Panc1 (cell line): ENCODE data around the gene RAI1. TPM values are rescaled to one million over a fixed set of nuclear protein-coding genes. Genes with fewer than 3 reads are reported as not detected.

ENCODE experiments used
- ATAC-seq: fragments of 200-7000 bp; cut with Tn5 transposase; 2 replicates; pipeline ENCODE4 v1.9.1; 2020; ENCODE audit warnings: mild to moderate bottlenecking, moderate library complexity
- BruUV-seq: library from RNA; stranded (reverse); fragments of 400-500 nt; replicated peaks from 2 replicates; lab custom pipeline; 2021; lab: Mats Ljungman, UMichigan
- CTCF ChIA-PET: fragments of 300-600 bp; sonication (Branson Sonifier 250); formaldehyde crosslinking; loops from one replicate; lab custom pipeline; 2022; ENCODE audit warnings: antibody characterized with exemption; lab: Charles Lee
- POLR2A ChIA-PET: fragments of 300-600 bp; sonication (Branson Sonifier 250); formaldehyde crosslinking; loops from one replicate; lab custom pipeline; 2022; ENCODE audit warnings: antibody characterized with exemption; lab: Charles Lee
- DNase-seq: peaks from one replicate; pipeline ENCODE4 v3.0.0-alpha.2; 2010; ENCODE audit warnings: low read depth, low spot score
- H3K27ac ChIP-seq: 2 replicates; pipeline ENCODE4 v1.5.1; 2011; ENCODE audit warnings: mild to moderate bottlenecking, low read length, inconsistent platforms
- H3K27me3 ChIP-seq: fragments of 200-500 bp; sonication (Bioruptor generic); 2 replicates; pipeline ENCODE4 v1.6.0; 2014; ENCODE audit warnings: low read length, inconsistent platforms; ENCODE audit not compliant: control insufficient read depth, insufficient read depth
- H3K36me3 ChIP-seq: fragments of 200-500 bp; sonication (Bioruptor generic); 2 replicates; pipeline ENCODE4 v1.5.1; 2014; ENCODE audit warnings: inconsistent platforms, mild to moderate bottlenecking, low read length, moderate library complexity; ENCODE audit not compliant: control insufficient read depth, insufficient read depth
- H3K4me1 ChIP-seq: 2 replicates; pipeline ENCODE4 v1.5.1; 2011; ENCODE audit warnings: inconsistent platforms, mild to moderate bottlenecking, low read length, moderate library complexity; ENCODE audit not compliant: control insufficient read depth, insufficient read depth
- H3K4me3 ChIP-seq, 2 experiments: 2 replicates each; pipeline ENCODE4 v1.5.1; 2011 to 2012; ENCODE audit warnings: low read depth in 2 of 2, low read length in 2 of 2, mild to moderate bottlenecking in 2 of 2, inconsistent platforms in 1 of 2, moderate library complexity in 1 of 2
- H3K9me3 ChIP-seq: fragments of 200-500 bp; sonication (Bioruptor generic); 2 replicates; pipeline ENCODE4 v1.5.1; 2014; ENCODE audit warnings: low read depth, mild to moderate bottlenecking, inconsistent platforms, low read length, moderate library complexity; ENCODE audit not compliant: control insufficient read depth, insufficient read depth
- POLR2AphosphoS5 ChIP-seq: IDR thresholded peaks from 2 replicates; pipeline ENCODE4 v1.6.1; 2012; ENCODE audit warnings: mild to moderate bottlenecking, low read depth, low read length, moderate library complexity
- SIN3A ChIP-seq: IDR thresholded peaks from 2 replicates; pipeline ENCODE4 v1.6.1; 2012; ENCODE audit warnings: low read depth, mild to moderate bottlenecking, low read length, moderate library complexity, borderline replicate concordance; ENCODE audit not compliant: insufficient read depth
- TCF7L2 ChIP-seq: IDR thresholded peaks from 2 replicates; pipeline ENCODE4 v1.6.1; 2011; ENCODE audit warnings: mild to moderate bottlenecking, low read depth, low read length, inconsistent platforms
- in situ Hi-C: cut with HindIII; loops from 2 replicates; pipeline ENCODE4 v1.10.0; 2016; ENCODE audit warnings: low sequenced_read_pairs, low pct_unique_long_range_greater_than_20kb
- intact Hi-C: fragments of 100-400 bp; cut with micrococcal nuclease; formaldehyde crosslinking; loops from one replicate; pipeline ENCODE4 v1.10.0; 2022; ENCODE audit not compliant: unreplicated experiment
- total RNA-seq: library from RNA; stranded (reverse); gene quantifications from one replicate; pipeline ENCODE4 v1.2.1, GENCODE V29; 2021; ENCODE audit not compliant: unreplicated experiment
- TF ChIP-seq, protein P1 (sequence below): fragments of 450-650 bp; IDR thresholded peaks from 2 replicates; pipeline ENCODE4 v1.5.1; 2017; ENCODE audit warnings: mild to moderate bottlenecking
- TF ChIP-seq, protein P2 (sequence below), 2 experiments: IDR thresholded peaks; 2 replicates each; pipeline ENCODE4 v1.6.1; 2011 to 2012; ENCODE audit warnings: low read depth in 2 of 2, control low read depth in 1 of 2, low read length in 1 of 2, mild to moderate bottlenecking in 1 of 2, moderate library complexity in 1 of 2; ENCODE audit not compliant: insufficient read depth in 1 of 2

The RAI1 gene
- total RNA-seq, 1 experiment from 2014 or later, result 51.0 TPM

DNA sequence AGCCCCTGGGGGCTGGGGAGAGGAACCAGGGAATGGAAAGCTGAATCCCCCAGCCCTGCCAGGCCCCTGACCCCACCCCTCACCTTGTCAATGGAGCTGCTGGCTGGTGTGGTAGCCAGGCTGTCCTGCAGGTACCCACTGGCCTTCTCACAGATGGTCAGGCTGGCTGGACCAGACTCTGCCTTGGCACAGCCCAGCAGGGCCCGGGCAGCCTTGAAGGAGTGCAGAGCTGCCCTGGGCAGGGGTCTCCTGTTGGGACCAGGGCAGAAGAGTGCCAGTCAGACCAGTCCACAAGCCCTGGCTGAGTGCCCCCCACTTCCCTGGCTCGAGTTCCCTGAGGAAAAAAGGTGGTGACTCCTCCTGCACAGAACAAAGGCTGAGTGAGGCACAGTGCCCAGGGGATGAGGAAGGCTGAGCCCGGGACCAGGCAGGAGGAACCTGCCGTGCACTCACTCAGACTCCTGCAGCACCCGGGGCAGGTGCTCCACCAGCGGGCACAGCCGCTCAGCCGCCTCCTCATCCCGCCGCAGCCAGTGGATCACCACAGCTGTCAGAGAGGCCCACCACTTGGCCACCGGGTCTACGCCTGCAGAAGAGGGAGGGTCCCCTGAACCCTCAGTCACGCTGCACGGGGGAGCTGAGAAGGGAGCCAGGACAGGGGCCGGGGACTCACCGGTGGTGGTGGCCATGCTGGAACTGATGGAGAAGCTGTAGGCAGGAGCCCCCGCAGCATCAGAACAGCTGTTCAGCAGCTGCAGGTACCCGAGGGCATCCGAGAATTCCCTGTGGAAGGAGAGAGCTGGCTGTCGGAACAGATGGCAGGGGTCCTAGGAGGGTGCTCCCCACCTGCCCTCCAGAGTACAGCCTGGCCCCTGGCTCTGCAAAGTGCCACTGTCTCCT is 133.2 kb downstream of the RAI1 start:
- CTCF ChIA-PET, result no interaction called here
- in situ Hi-C loops, result no loop called here
- DNase-seq, result no peak
- H3K27me3 ChIP-seq, result no peaks in the 10 kb centered on the region
- BruUV-seq, result no TSS peak
- intact Hi-C loops, result loop anchor here (5.0 kb wide), 1 partner anchor 43 kb away; no protein-coding TSS in a partner anchor
- no peak overlapping the region for H3K4me3 ChIP-seq
- TF ChIP-seq TCF7L2 (no peak), SIN3A (no peak), POLR2AphosphoS5 (no peak; the same call in 1 of the 2 replicates)
- TF ChIP-seq, protein P1, sequence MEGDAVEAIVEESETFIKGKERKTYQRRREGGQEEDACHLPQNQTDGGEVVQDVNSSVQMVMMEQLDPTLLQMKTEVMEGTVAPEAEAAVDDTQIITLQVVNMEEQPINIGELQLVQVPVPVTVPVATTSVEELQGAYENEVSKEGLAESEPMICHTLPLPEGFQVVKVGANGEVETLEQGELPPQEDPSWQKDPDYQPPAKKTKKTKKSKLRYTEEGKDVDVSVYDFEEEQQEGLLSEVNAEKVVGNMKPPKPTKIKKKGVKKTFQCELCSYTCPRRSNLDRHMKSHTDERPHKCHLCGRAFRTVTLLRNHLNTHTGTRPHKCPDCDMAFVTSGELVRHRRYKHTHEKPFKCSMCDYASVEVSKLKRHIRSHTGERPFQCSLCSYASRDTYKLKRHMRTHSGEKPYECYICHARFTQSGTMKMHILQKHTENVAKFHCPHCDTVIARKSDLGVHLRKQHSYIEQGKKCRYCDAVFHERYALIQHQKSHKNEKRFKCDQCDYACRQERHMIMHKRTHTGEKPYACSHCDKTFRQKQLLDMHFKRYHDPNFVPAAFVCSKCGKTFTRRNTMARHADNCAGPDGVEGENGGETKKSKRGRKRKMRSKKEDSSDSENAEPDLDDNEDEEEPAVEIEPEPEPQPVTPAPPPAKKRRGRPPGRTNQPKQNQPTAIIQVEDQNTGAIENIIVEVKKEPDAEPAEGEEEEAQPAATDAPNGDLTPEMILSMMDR, result no peak
- TF ChIP-seq, protein P2, sequence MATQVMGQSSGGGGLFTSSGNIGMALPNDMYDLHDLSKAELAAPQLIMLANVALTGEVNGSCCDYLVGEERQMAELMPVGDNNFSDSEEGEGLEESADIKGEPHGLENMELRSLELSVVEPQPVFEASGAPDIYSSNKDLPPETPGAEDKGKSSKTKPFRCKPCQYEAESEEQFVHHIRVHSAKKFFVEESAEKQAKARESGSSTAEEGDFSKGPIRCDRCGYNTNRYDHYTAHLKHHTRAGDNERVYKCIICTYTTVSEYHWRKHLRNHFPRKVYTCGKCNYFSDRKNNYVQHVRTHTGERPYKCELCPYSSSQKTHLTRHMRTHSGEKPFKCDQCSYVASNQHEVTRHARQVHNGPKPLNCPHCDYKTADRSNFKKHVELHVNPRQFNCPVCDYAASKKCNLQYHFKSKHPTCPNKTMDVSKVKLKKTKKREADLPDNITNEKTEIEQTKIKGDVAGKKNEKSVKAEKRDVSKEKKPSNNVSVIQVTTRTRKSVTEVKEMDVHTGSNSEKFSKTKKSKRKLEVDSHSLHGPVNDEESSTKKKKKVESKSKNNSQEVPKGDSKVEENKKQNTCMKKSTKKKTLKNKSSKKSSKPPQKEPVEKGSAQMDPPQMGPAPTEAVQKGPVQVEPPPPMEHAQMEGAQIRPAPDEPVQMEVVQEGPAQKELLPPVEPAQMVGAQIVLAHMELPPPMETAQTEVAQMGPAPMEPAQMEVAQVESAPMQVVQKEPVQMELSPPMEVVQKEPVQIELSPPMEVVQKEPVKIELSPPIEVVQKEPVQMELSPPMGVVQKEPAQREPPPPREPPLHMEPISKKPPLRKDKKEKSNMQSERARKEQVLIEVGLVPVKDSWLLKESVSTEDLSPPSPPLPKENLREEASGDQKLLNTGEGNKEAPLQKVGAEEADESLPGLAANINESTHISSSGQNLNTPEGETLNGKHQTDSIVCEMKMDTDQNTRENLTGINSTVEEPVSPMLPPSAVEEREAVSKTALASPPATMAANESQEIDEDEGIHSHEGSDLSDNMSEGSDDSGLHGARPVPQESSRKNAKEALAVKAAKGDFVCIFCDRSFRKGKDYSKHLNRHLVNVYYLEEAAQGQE (IDR thresholded peaks at IDR 0.05; ENCODE audit: insufficient read depth in 1 of 2, low read depth in 2 of 2, low read length in 1 of 2), result no peak
- no peaks in the 10 kb centered on the region; the same call in 1 of the 2 replicates for H3K36me3 ChIP-seq
- POLR2A ChIA-PET, result interaction anchor here (0.5 to 0.8 kb wide), 4 partner anchors 19 to 311 kb away, joined by 3 to 5 read pairs (median 4); no protein-coding TSS in a partner anchor
- no peak overlapping the region for H3K27ac ChIP-seq
- no peaks in the 10 kb centered on the region for H3K9me3 ChIP-seq
- peaks cover 57% of the 10 kb centered on the region for H3K4me1 ChIP-seq
- no peak for ATAC-seq

DNA sequence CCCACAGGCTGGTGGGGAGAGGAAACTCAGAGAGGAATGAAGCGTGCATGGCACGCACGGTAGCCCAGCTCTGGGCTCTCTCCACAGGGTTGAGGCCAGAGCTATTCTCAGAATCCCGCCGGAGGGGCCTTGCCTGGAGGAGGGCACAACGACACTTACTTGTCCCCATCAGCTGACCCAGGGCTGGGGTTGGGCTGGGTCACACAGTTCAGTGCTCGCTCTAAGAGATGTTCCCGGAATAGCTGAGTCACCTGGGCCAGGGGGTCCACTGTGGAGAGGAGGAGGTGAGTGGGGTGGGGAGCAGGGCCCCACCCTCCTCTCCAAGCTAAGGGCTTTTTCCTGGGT is 133.8 kb downstream of the RAI1 start:
- ChIA-PET POLR2A (interaction anchor here (0.6 to 0.8 kb wide), 3 partner anchors 21 to 311 kb away, joined by 3 to 5 read pairs (median 4); no protein-coding TSS in a partner anchor), CTCF (no interaction called here)
- Histone ChIP-seq H3K27me3 (no peaks in the 10 kb centered on the region), H3K36me3 (no peaks in the 10 kb centered on the region; the same call in 1 of the 2 replicates), H3K27ac (peak overlapping the region; percentile 12; the same call in 1 of the 2 replicates), H3K9me3 (no peaks in the 10 kb centered on the region), H3K4me3 (no peak overlapping the region), H3K4me1 (peaks cover 63% of the 10 kb centered on the region)
- TF ChIP-seq, protein P2 (IDR thresholded peaks at IDR 0.05; ENCODE audit: insufficient read depth in 1 of 2, low read depth in 2 of 2, low read length in 1 of 2), result no peak
- no peak for TF ChIP-seq POLR2AphosphoS5
- no peak for TF ChIP-seq SIN3A
- TF ChIP-seq TCF7L2, result no peak
- TF ChIP-seq, protein P1, result no peak
- intact Hi-C loops (no loop called here), in situ Hi-C loops (no loop called here)
- ATAC-seq (no peak), DNase-seq (no peak)
- no TSS peak for BruUV-seq
